B cell (primary cell): ENCODE data around the gene NKAIN2. TPM values are rescaled to one million over a fixed set of nuclear protein-coding genes. Genes with fewer than 3 reads are reported as not detected.
"Not testable (repeated sequence)": the region's sequence is repeated elsewhere in the genome, so short reads cannot be mapped to it uniquely, and the experiment has no call there.

ENCODE experiments used
- ATAC-seq: fragments of 200-7000 bp; cut with Tn5 transposase; one replicate; pipeline ENCODE4 v1.10.0; 2021; ENCODE audit warnings: low read depth, mild to moderate bottlenecking, moderate number of reproducible peaks, moderate library complexity
- CTCF ChIA-PET: fragments of 350-600 bp; sonication (Branson Sonifier 250); formaldehyde crosslinking; loops from one replicate; lab custom pipeline; 2021; ENCODE audit warnings: antibody characterized with exemption, inconsistent platforms; lab: Charles Lee
- POLR2A ChIA-PET: fragments of 350-600 bp; sonication (Branson Sonifier 250); formaldehyde crosslinking; loops from one replicate; lab custom pipeline; 2021; ENCODE audit warnings: antibody characterized with exemption; lab: Charles Lee
- DNase-seq: peaks from one replicate; pipeline ENCODE4 v3.0.0; 2013
- H2AFZ ChIP-seq: 2 replicates; pipeline ENCODE4 v1.6.1; 2012; ENCODE audit warnings: mild to moderate bottlenecking, low read depth, low read length; ENCODE audit not compliant: insufficient read depth, poor library complexity, severe bottlenecking
- H3K27ac ChIP-seq, 2 donors: 1 replicate in 1 of 2; 2 replicates in 1 of 2; pipeline ENCODE4 v1.5.1; 2012 to 2013; ENCODE audit warnings: low read length in 2 of 2, mild to moderate bottlenecking in 2 of 2, moderate library complexity in 1 of 2
- H3K27me3 ChIP-seq, 4 experiments: fragments of 200-600 bp in 1 of 4; sonication (generic) in 1 of 4; replicated peaks in 1 of 4; 1 replicate in 2 of 4; 2 replicates in 2 of 4; pipeline versions ENCODE4 v1.6.1 to v1.7.0; 2013 to 2016; ENCODE audit warnings: low read length in 3 of 4, mild to moderate bottlenecking in 2 of 4, mixed read lengths in 1 of 4, moderate library complexity in 1 of 4; ENCODE audit not compliant: insufficient read depth in 4 of 4, control insufficient read depth in 3 of 4; ENCODE audit errors: control extremely low read depth in 1 of 4
- H3K36me3 ChIP-seq, 2 experiments: replicated peaks in 1 of 2; 1 replicate in 1 of 2; 2 replicates in 1 of 2; pipeline versions ENCODE4 v1.6.1 to v1.7.1; 2013; ENCODE audit warnings: low read length in 1 of 2; ENCODE audit not compliant: insufficient read depth in 2 of 2, control insufficient read depth in 1 of 2; ENCODE audit errors: control extremely low read depth in 1 of 2, extremely low read depth in 1 of 2
- H3K4me1 ChIP-seq, 2 donors: fragments of 200-600 bp in 1 of 2; sonication (generic) in 1 of 2; 1 replicate in 1 of 2; 2 replicates in 1 of 2; pipeline versions ENCODE4 v1.5.1 to v1.6.1; 2013 to 2017; ENCODE audit warnings: low read length in 2 of 2; ENCODE audit not compliant: control insufficient read depth in 2 of 2, insufficient read depth in 2 of 2
- H3K4me2 ChIP-seq: replicated peaks from 2 replicates; pipeline ENCODE3; 2012; ENCODE audit warnings: mild to moderate bottlenecking, low read depth, low read length; ENCODE audit not compliant: poor library complexity, severe bottlenecking
- H3K4me3 ChIP-seq, 5 experiments: fragments of 200-600 bp in 1 of 5; sonication (generic) in 1 of 5; 1 replicate in 3 of 5; 2 replicates in 2 of 5; pipeline versions ENCODE4 v1.5.1 to v1.7.0; 2011 to 2016; ENCODE audit warnings: low read length in 4 of 5, mild to moderate bottlenecking in 4 of 5, low read depth in 2 of 5, control low read depth in 1 of 5, moderate library complexity in 1 of 5; ENCODE audit not compliant: insufficient read depth in 1 of 5; ENCODE audit errors: control extremely low read depth in 1 of 5, extremely low read depth in 1 of 5
- H3K79me2 ChIP-seq: fragments of 200-600 bp; sonication (generic); one replicate; pipeline ENCODE4 v1.6.0; 2016; ENCODE audit warnings: low read length; ENCODE audit not compliant: control insufficient read depth, insufficient read depth
- H3K9ac ChIP-seq: fragments of 200-600 bp; sonication (generic); 2 replicates; pipeline ENCODE4 v1.6.1; 2017; ENCODE audit warnings: mild to moderate bottlenecking, low read length, moderate library complexity
- H3K9me3 ChIP-seq, 3 donors: one replicate each; pipeline versions ENCODE4 v1.6.1 to v1.7.1; 2013; ENCODE audit warnings: low read length in 2 of 3; ENCODE audit not compliant: control insufficient read depth in 2 of 3, insufficient read depth in 1 of 3; ENCODE audit errors: control extremely low read depth in 1 of 3
- H4K20me1 ChIP-seq: 2 replicates; pipeline ENCODE4 v1.6.0; 2012; ENCODE audit warnings: mild to moderate bottlenecking, low read length; ENCODE audit not compliant: insufficient read depth, control insufficient read depth, poor library complexity, severe bottlenecking
- H3K27ac Mint-ChIP-seq: one replicate; pipeline ENCODE4 v1.8.0; 2021; ENCODE audit warnings: mixed read lengths
- H3K27me3 Mint-ChIP-seq: one replicate; pipeline ENCODE4 v1.8.0; 2021; ENCODE audit warnings: mixed read lengths
- H3K4me1 Mint-ChIP-seq: one replicate; pipeline ENCODE4 v1.8.0; 2021; ENCODE audit warnings: mixed read lengths
- H3K4me3 Mint-ChIP-seq: one replicate; pipeline ENCODE4 v1.8.0; 2021; ENCODE audit warnings: mixed read lengths
- H3K9me3 Mint-ChIP-seq: one replicate; pipeline ENCODE4 v1.8.0; 2022; ENCODE audit warnings: mixed read lengths; ENCODE audit not compliant: insufficient read depth
- CTCF ChIP-seq: fragments of 200-600 bp; IDR thresholded peaks from one replicate; pipeline ENCODE4 v1.8.0; 2022; ENCODE audit warnings: antibody characterized with exemption, mild to moderate bottlenecking
- EZH2 ChIP-seq: IDR thresholded peaks from 2 replicates; pipeline ENCODE4 v1.6.1; 2012; ENCODE audit warnings: borderline replicate concordance, low read depth, mild to moderate bottlenecking, moderate library complexity, low read length; ENCODE audit not compliant: insufficient read depth, poor library complexity, severe bottlenecking
- WGBS: methylation state at CpG from one replicate; pipeline ENCODE4 v1.1.5; 2013; ENCODE audit warnings: missing lambda C conversion rate; ENCODE audit not compliant: insufficient coverage; 5-methylcytosine and 5-hydroxymethylcytosine counted together
- intact Hi-C: fragments of 100-400 bp; cut with micrococcal nuclease; formaldehyde crosslinking; loops from one replicate; pipeline ENCODE4 v1.10.0; 2022
- polyA plus RNA-seq: library from polyadenylated mRNA; depleted of rRNA; stranded (reverse); fragments of >200 nt; gene quantifications from 2 replicates; pipeline ENCODE4 v1.2.3, GENCODE V29; 2012
- total RNA-seq, 2 donors: library from RNA; stranded (reverse); fragments of 120-200 nt in 1 of 2; gene quantifications; 1 replicate in 1 of 2; 2 replicates in 1 of 2; pipeline versions ENCODE4 v1.2.3 to v1.2.4, GENCODE V29; 2013 to 2022

NKAIN2 gene
- total and polyA plus RNA-seq, 2 donors (not counting 1 experiment from before 2014, with no cell fraction given): not detected

DNA sequence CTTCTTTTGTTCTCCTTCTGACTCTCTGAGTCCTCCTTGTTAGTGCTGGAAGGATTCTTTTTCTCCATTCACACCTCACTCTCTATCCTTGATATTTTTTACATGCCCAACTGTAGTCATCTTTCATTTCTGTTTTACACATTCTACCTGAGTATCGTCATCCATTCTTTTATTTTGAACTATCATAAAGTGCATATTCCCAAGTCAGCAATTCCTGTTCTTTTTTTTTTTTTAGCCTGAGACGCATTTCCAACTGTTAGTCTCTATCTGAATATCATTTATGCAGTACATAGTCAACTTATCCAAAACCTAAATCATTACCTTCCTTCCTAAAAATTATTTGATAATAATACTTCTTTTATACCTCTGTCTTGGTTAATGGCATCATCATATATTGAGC is 207.5 kb downstream of the NKAIN2 start:
- H3K27ac Mint-ChIP-seq: no peak overlapping the region
- H3K4me2 ChIP-seq: no peak overlapping the region
- intact Hi-C loops: no loop called here
- H3K27ac ChIP-seq: no peak overlapping the region
- H3K79me2 ChIP-seq: no peaks in the 10 kb centered on the region
- no CpG with 5 or more reads among the region's 2 CpGs for WGBS
- no peaks in the 10 kb centered on the region for H3K4me1 ChIP-seq
- TF ChIP-seq EZH2 (no peak), CTCF (no peak)
- no peaks in the 10 kb centered on the region for H3K27me3 ChIP-seq
- ATAC-seq: no peak
- peaks cover 7% of the 10 kb centered on the region for H3K9me3 Mint-ChIP-seq
- H3K9ac ChIP-seq: no peak overlapping the region
- H4K20me1 ChIP-seq: no peaks in the 10 kb centered on the region
- H3K4me3 Mint-ChIP-seq: no peak overlapping the region
- no peak overlapping the region for H2AFZ ChIP-seq
- H3K27me3 Mint-ChIP-seq: no peaks in the 10 kb centered on the region
- H3K4me3 ChIP-seq: no peak overlapping the region
- DNase-seq: no peak
- H3K9me3 ChIP-seq: no peaks in the 10 kb centered on the region
- H3K36me3 ChIP-seq: no peaks in the 10 kb centered on the region
- CTCF ChIA-PET: no interaction called here
- no peaks in the 10 kb centered on the region for H3K4me1 Mint-ChIP-seq
- POLR2A ChIA-PET: no interaction called here

DNA sequence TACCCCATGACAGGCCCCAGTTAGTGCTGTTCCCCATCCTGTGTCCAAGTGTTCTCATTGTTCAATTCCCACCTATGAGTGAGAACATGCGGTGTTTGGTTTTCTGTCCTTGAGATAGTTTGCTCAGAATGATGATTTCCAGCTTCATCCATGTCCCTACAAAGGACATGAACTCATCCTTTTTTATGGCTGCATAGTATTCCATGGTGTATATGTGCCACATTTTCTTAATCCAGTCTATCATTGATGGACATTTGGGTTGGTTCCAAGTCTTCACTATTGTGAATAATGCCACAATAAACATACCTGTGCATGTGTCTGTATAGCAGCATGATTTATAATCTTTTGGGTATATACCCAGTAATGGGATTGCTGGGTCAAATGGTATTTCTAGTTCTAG is 218.4 kb downstream of the NKAIN2 start:
- H3K27me3 ChIP-seq, H3K4me1 ChIP-seq, H3K9ac ChIP-seq, H3K27ac Mint-ChIP-seq, H4K20me1 ChIP-seq, ATAC-seq, POLR2A ChIA-PET, DNase-seq, H3K9me3 Mint-ChIP-seq, intact Hi-C loops, H3K79me2 ChIP-seq, H3K4me3 ChIP-seq, H3K4me3 Mint-ChIP-seq, CTCF ChIA-PET, H2AFZ ChIP-seq, H3K36me3 ChIP-seq, H3K4me2 ChIP-seq, H3K9me3 ChIP-seq, H3K27ac ChIP-seq, H3K27me3 Mint-ChIP-seq, H3K4me1 Mint-ChIP-seq: not testable (repeated sequence)
- WGBS: no CpG with 5 or more reads among the region's 1 CpG
